ENCODE data around the gene POC1B. TPM values are rescaled to one million over a fixed set of nuclear protein-coding genes. Genes with fewer than 3 reads are reported as not detected.
A peak's percentile ranks its signal among the peaks of the same experiment; 100 is the strongest.

The POC1B gene
- polyA plus RNA-seq = 20.8 TPM
- long read RNA-seq, donor 1, full-length matches to known transcripts = 2 of 2 reads
- long read RNA-seq, donor 1, partial matches to known transcripts = 0 of 2 reads
- long read RNA-seq, donor 1, other reads (novel, unspliced or antisense) = 0 of 2 reads
- long read RNA-seq, donor 2, partial matches to known transcripts = 0 of 1 reads
- long read RNA-seq, donor 2, other reads (novel, unspliced or antisense) = 0 of 1 reads
- long read RNA-seq, donor 3 = 0 reads
- long read RNA-seq, donor 4, partial matches to known transcripts = 0 of 1 reads
- long read RNA-seq, donor 4, other reads (novel, unspliced or antisense) = 0 of 1 reads
- long read RNA-seq, donor 5 = 0 reads
- long read RNA-seq, donor 6, partial matches to known transcripts = 0 of 2 reads
- long read RNA-seq, donor 6, other reads (novel, unspliced or antisense) = 0 of 2 reads
- long read RNA-seq, donor 7, full-length matches to known transcripts = 2 of 2 reads
- long read RNA-seq, donor 7, partial matches to known transcripts = 0 of 2 reads
- long read RNA-seq, donor 7, other reads (novel, unspliced or antisense) = 0 of 2 reads
- long read RNA-seq, donor 8, full-length matches to known transcripts = 1 of 1 reads
- long read RNA-seq, donor 8, partial matches to known transcripts = 0 of 1 reads
- long read RNA-seq, donor 8, other reads (novel, unspliced or antisense) = 0 of 1 reads
- long read RNA-seq, donor 9, partial matches to known transcripts = 0 of 3 reads
- long read RNA-seq, donor 9, other reads (novel, unspliced or antisense) = 0 of 3 reads
- long read RNA-seq, donor 10, full-length matches to known transcripts = 4 of 4 reads
- long read RNA-seq, donor 10, partial matches to known transcripts = 0 of 4 reads
- long read RNA-seq, donor 10, other reads (novel, unspliced or antisense) = 0 of 4 reads
- long read RNA-seq, donor 11, full-length matches to known transcripts = 4 of 4 reads
- long read RNA-seq, donor 11, partial matches to known transcripts = 0 of 4 reads
- long read RNA-seq, donor 11, other reads (novel, unspliced or antisense) = 0 of 4 reads

- H3K27ac ChIP-seq (ENCODE audit: low read length) = peak within 1 kb of the TSS; percentile 94
- H3K36me3 ChIP-seq (ENCODE audit: control insufficient read depth, insufficient read depth, low read length) = no peaks in the 10 kb centered on the region
- WGBS (ENCODE audit: insufficient coverage, low lambda C conversion rate) = 0% methylated on average over 1 of the region's 39 CpGs
- peaks cover 3% of the 10 kb centered on the region for H3K4me1 ChIP-seq (ENCODE audit: control insufficient read depth, insufficient read depth, low read length)
- H3K27me3 ChIP-seq (ENCODE audit: control insufficient read depth, insufficient read depth, low read length) = no peaks in the 10 kb centered on the region
- peak; percentile 57 to 89 for DNase-seq
- H3K4me3 ChIP-seq (ENCODE audit: low read length) = peak within 1 kb of the TSS; percentile 99
- H3K9me3 ChIP-seq (ENCODE audit: control insufficient read depth, low read depth, low read length) = no peaks in the 10 kb centered on the region
Measured at GRCh38 chr12:89525824-89526770, at the start of gene POC1B. TSS of gene POC1B (minus strand) at chr12:89526047. CDS start at chr12:89525895, 152 bp downstream.

- WGBS (ENCODE audit: insufficient coverage, low lambda C conversion rate) = 86% methylated on average over 1 of the region's 1 CpG
- no peak overlapping the region for H3K27ac ChIP-seq (ENCODE audit: low read length)
- no peaks in the 10 kb centered on the region for H3K36me3 ChIP-seq (ENCODE audit: control insufficient read depth, insufficient read depth, low read length)
- no peaks in the 10 kb centered on the region for H3K9me3 ChIP-seq (ENCODE audit: control insufficient read depth, low read depth, low read length)
- DNase-seq = no peak
- H3K27me3 ChIP-seq (ENCODE audit: control insufficient read depth, insufficient read depth, low read length) = no peaks in the 10 kb centered on the region
- no peak overlapping the region for H3K4me3 ChIP-seq (ENCODE audit: low read length)
- no peaks in the 10 kb centered on the region for H3K4me1 ChIP-seq (ENCODE audit: control insufficient read depth, insufficient read depth, low read length)
Measured at GRCh38 chr12:89575374-89575773, 49.5 kb upstream of the POC1B start.

DNA sequence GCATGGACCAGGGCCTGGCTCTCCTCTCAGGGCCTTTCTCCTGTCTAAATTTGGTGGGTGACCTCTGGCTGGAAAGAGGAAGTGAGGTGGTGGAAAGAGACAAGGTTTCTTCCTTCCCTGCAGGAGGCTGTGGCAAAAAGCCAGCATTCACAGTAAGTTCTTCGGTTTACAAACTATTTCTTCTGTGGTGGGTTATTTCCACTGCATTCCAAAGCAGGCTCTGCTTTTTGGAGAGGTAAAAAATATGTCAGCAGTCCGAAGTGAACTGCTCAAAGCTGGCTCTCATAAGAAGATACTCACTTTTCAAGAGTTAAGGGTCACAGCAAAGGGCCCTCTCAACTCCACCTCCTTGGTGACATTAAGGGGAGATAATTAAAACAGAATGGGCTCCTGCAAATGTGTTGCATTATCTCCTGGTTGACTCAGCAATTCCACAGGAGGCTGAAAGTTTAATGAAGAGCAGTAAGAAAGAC, 48.9 kb upstream of the POC1B start:
- 83% methylated on average over 1 of the region's 2 CpGs for WGBS (ENCODE audit: insufficient coverage, low lambda C conversion rate)
- Histone ChIP-seq H3K4me3 (ENCODE audit: low read length) (no peak overlapping the region), H3K36me3 (ENCODE audit: control insufficient read depth, insufficient read depth, low read length) (no peaks in the 10 kb centered on the region), H3K9me3 (ENCODE audit: control insufficient read depth, low read depth, low read length) (no peaks in the 10 kb centered on the region), H3K4me1 (ENCODE audit: control insufficient read depth, insufficient read depth, low read length) (no peaks in the 10 kb centered on the region), H3K27ac (ENCODE audit: low read length) (no peak overlapping the region), H3K27me3 (ENCODE audit: control insufficient read depth, insufficient read depth, low read length) (no peaks in the 10 kb centered on the region)
- DNase-seq = no peak

- Histone ChIP-seq H3K4me3 (ENCODE audit: low read length) (no peak overlapping the region), H3K4me1 (ENCODE audit: control insufficient read depth, insufficient read depth, low read length) (no peaks in the 10 kb centered on the region), H3K36me3 (ENCODE audit: control insufficient read depth, insufficient read depth, low read length) (no peaks in the 10 kb centered on the region), H3K27ac (ENCODE audit: low read length) (no peak overlapping the region), H3K27me3 (ENCODE audit: control insufficient read depth, insufficient read depth, low read length) (no peaks in the 10 kb centered on the region), H3K9me3 (ENCODE audit: control insufficient read depth, low read depth, low read length) (no peaks in the 10 kb centered on the region)
- WGBS (ENCODE audit: insufficient coverage, low lambda C conversion rate) = no CpG with 5 or more reads among the region's 5 CpGs
- DNase-seq = no peak
Measured at GRCh38 chr12:89573051-89573810, 47.4 kb upstream of the POC1B start.

DNA sequence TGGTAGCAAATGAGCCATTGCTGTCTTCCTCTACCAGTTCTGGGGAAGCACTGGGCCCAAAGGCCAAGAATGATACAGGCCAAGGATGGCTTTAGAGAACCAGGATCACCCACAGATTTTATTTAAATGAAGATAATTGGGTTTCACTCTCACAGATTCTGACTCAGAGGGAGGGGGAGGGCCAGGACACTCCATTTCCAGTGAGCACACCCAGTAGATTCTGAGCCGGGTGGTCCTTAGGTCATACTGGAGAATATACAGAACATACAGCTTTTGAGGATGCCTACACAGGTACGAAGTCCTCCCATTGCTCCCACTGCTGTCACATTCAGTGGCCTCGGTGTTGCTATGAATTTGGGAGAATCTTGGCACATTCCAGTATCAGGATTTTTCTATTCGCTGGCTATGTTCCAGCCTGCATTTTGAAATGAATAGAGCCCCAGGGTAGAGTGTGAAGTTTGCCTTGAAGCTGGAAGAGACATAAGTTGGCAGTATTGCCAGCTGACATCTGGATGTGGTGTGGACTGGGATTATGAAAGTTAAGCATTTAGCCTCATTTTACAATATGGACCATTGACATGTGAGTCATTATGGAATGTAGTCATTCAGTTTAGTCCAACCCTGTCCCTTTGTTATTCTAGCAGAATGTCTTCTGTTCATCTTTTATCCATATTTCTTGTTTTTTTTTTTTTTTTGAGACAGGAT, 45.8 kb upstream of the POC1B start:
- Histone ChIP-seq H3K36me3 (ENCODE audit: control insufficient read depth, insufficient read depth, low read length) (no peaks in the 10 kb centered on the region), H3K9me3 (ENCODE audit: control insufficient read depth, low read depth, low read length) (no peaks in the 10 kb centered on the region), H3K4me1 (ENCODE audit: control insufficient read depth, insufficient read depth, low read length) (no peaks in the 10 kb centered on the region), H3K27ac (ENCODE audit: low read length) (no peak overlapping the region), H3K4me3 (ENCODE audit: low read length) (no peak overlapping the region), H3K27me3 (ENCODE audit: control insufficient read depth, insufficient read depth, low read length) (no peaks in the 10 kb centered on the region)
- DNase-seq = no peak
- no CpG with 5 or more reads among the region's 4 CpGs for WGBS (ENCODE audit: insufficient coverage, low lambda C conversion rate)

- DNase-seq = no peak
- no peak overlapping the region for H3K4me3 ChIP-seq (ENCODE audit: low read length)
- no peaks in the 10 kb centered on the region for H3K27me3 ChIP-seq (ENCODE audit: control insufficient read depth, insufficient read depth, low read length)
- H3K36me3 ChIP-seq (ENCODE audit: control insufficient read depth, insufficient read depth, low read length) = no peaks in the 10 kb centered on the region
- no peaks in the 10 kb centered on the region for H3K4me1 ChIP-seq (ENCODE audit: control insufficient read depth, insufficient read depth, low read length)
- 43% methylated on average over 1 of the region's 5 CpGs for WGBS (ENCODE audit: insufficient coverage, low lambda C conversion rate)
- H3K27ac ChIP-seq (ENCODE audit: low read length) = no peak overlapping the region
- H3K9me3 ChIP-seq (ENCODE audit: control insufficient read depth, low read depth, low read length) = no peaks in the 10 kb centered on the region
Measured at GRCh38 chr12:89568484-89568883, 42.6 kb upstream of the POC1B start.

DNA sequence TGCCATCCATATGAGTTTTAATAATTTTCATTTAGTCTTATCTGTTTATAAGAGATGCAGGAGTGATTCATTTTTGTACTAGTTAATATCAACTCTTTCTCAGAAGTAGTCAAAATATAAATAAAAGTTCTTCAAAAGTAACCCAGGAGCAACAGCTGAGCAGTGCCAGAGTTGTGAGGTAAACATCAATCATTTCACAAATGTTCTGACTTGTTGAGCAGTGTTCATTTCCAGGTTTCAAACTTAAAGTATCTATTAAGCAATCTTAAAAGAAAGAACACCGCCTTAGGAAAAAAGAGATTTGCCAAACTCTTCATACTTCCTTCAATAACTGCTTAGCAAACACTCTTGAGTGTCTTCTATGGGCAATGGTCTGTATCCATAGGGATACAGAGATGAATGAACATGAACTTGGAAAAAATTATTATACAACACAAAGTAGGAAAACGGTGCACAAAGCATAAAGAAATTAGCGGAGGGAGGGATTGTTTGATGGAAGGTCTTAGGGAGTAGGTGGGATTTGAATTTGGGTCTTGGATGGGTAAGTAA, 41.9 kb upstream of the POC1B start:
- DNase-seq = no peak
- Histone ChIP-seq H3K9me3 (ENCODE audit: control insufficient read depth, low read depth, low read length) (no peaks in the 10 kb centered on the region), H3K4me1 (ENCODE audit: control insufficient read depth, insufficient read depth, low read length) (no peaks in the 10 kb centered on the region), H3K27ac (ENCODE audit: low read length) (no peak overlapping the region), H3K27me3 (ENCODE audit: control insufficient read depth, insufficient read depth, low read length) (no peaks in the 10 kb centered on the region), H3K4me3 (ENCODE audit: low read length) (no peak overlapping the region), H3K36me3 (ENCODE audit: control insufficient read depth, insufficient read depth, low read length) (no peaks in the 10 kb centered on the region)
- WGBS (ENCODE audit: insufficient coverage, low lambda C conversion rate) = 100% methylated on average over 2 of the region's 3 CpGs

- Histone ChIP-seq H3K4me1 (ENCODE audit: control insufficient read depth, insufficient read depth, low read length) (no peaks in the 10 kb centered on the region), H3K36me3 (ENCODE audit: control insufficient read depth, insufficient read depth, low read length) (no peaks in the 10 kb centered on the region), H3K27me3 (ENCODE audit: control insufficient read depth, insufficient read depth, low read length) (no peaks in the 10 kb centered on the region), H3K9me3 (ENCODE audit: control insufficient read depth, low read depth, low read length) (no peaks in the 10 kb centered on the region), H3K4me3 (ENCODE audit: low read length) (no peak overlapping the region), H3K27ac (ENCODE audit: low read length) (no peak overlapping the region)
- DNase-seq = no peak
Measured at GRCh38 chr12:89566615-89567014, 40.8 kb upstream of the POC1B start.

GRCh38 chr12:89565002-89565401, 39.2 kb upstream of the POC1B start:
- Histone ChIP-seq H3K4me3 (ENCODE audit: low read length) (no peak overlapping the region), H3K9me3 (ENCODE audit: control insufficient read depth, low read depth, low read length) (no peaks in the 10 kb centered on the region), H3K4me1 (ENCODE audit: control insufficient read depth, insufficient read depth, low read length) (no peaks in the 10 kb centered on the region), H3K27ac (ENCODE audit: low read length) (no peak overlapping the region), H3K36me3 (ENCODE audit: control insufficient read depth, insufficient read depth, low read length) (no peaks in the 10 kb centered on the region), H3K27me3 (ENCODE audit: control insufficient read depth, insufficient read depth, low read length) (no peaks in the 10 kb centered on the region)
- DNase-seq = no peak
